Right ventricle myocardium superior (tissue), 1 donor: ENCODE results near the gene EFCAB8. TPM values are rescaled to one million over a fixed set of nuclear protein-coding genes. Genes with fewer than 3 reads are reported as not detected.
"Not testable (repeated sequence)": the region's sequence is repeated elsewhere in the genome, so short reads cannot be mapped to it uniquely, and the experiment has no call there.

Experiments used
- ATAC-seq: fragments of 200-7000 bp; cut with Tn5 transposase; one replicate; pipeline ENCODE4 v1.9.1; 2020; ENCODE audit warnings: mild to moderate bottlenecking; ENCODE audit not compliant: poor library complexity
- DNase-seq: peaks from one replicate; pipeline ENCODE4 v3.0.0-alpha.2; 2020
- intact Hi-C: fragments of 100-400 bp; cut with DNase I; formaldehyde crosslinking; loops from one replicate; pipeline ENCODE4 v1.11.2; 2022
- total RNA-seq: library from RNA; stranded (reverse); fragmentation: NEBNext Ultra II Directional; extraction: Animal tissue kit (Norgen Biotek cat#: 25700); gene quantifications from one replicate; pipeline ENCODE4 v1.2.1, GENCODE V29; 2021
- donor health status: DM: no; HTN: yes; CAD: no; lungs with severe emphysema.

Gene EFCAB8
- total RNA-seq, 1 donor from 2014 or later = not detected

DNA sequence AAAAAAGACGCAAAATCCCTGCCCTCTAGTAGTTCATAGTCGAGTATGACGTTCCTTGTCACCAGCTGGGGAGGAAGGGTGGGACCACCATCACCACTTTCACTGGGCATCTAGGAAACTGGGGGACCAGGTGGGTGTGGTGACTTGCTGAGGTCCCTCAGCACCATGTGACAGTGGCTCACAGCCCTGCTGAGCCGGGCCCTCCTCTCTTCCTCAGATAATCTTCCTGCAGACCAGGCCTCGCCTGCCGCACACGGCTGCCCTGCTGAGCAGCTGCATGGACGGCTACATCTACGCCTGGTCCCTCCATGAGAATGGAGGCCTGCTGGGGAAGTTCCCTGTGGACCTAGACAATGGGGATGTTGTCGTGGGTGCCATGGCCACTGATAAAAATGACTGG lies 71.5 kb downstream of the EFCAB8 start:
- DNase-seq (no peak), ATAC-seq (no peak)

GRCh38 chr20:32930701-32931100 lies 72.0 kb downstream of the EFCAB8 start:
- no peak for ATAC-seq
- DNase-seq = no peak

More for the DNA sequence above, 71.5 kb downstream of the EFCAB8 start:
- intact Hi-C loops = no loop called here

GRCh38 chr20:32934580-32934979 lies 75.9 kb downstream of the EFCAB8 start:
- intact Hi-C loops = no loop called here
- ATAC-seq (no peak), DNase-seq (no peak)

More at GRCh38 chr20:32930701-32931100, 72.0 kb downstream of the EFCAB8 start:
- intact Hi-C loops = no loop called here

GRCh38 chr20:32941155-32941885 lies 82.6 kb downstream of the EFCAB8 start:
- intact Hi-C loops = no loop called here
- DNase-seq (no peak), ATAC-seq (no peak)

DNA sequence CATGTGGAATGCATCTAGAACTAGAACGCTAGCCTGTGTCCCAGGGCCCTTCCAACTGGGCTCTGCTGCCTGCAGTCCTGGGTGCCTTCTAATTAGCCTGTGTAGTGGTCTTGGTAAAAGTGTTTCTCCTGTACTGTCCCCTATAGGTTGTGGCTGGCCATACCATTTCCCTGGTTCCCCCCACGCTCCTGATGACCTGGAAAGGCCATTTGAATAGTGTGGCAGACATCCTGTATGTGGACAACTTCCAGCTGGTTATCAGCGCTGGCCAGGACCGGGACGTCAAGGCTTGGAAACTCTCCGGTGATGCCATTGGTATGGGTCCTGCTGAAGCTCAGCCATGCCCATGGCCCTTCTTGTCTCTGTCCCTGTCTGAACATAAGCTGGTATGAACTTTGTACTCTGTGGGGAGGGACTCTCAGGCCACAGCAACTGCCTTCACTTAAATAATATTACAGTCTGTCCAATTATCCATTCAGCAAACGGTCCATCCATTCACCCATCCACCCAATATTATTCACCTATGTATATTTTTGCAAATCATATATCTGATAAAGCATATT lies 84.8 kb downstream of the EFCAB8 start:
- intact Hi-C loops = no loop called here
- ATAC-seq (no peak), DNase-seq (no peak)

- intact Hi-C loops = no loop called here
- ATAC-seq (no peak), DNase-seq (no peak)
Measured at GRCh38 chr20:32945710-32946221, 87.0 kb downstream of the EFCAB8 start.

DNA sequence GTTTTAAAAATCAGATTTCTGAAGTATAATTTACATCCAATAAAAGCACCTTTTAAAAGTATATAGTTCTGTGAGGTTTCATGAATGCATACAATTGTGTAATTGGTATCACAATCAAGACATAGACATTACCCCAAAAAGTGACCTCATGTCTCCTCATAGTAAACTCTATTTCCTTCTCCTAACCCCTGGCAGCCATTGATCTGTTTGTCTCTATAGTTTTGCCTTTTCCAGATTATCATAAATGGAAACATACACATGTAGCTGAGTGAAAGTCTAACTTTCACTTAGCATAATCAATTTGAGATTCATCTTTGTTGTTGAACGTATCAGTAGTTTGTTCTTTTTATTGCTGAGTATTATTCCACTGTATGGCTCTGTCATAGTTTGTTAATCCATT lies 87.9 kb downstream of the EFCAB8 start:
- DNase-seq (no peak), ATAC-seq (no peak)
- intact Hi-C loops = no loop called here

- DNase-seq, intact Hi-C loops, ATAC-seq: not testable (repeated sequence)
Measured at GRCh38 chr20:32950539-32950938, 91.8 kb downstream of the EFCAB8 start.

- DNase-seq = no peak
- ATAC-seq = no peak
- intact Hi-C loops = no loop called here
Measured at GRCh38 chr20:32957459-32957858, 98.7 kb downstream of the EFCAB8 start.

GRCh38 chr20:32958574-32958973 lies 99.9 kb downstream of the EFCAB8 start:
- ATAC-seq (no peak), DNase-seq (no peak)
- intact Hi-C loops = no loop called here

DNA sequence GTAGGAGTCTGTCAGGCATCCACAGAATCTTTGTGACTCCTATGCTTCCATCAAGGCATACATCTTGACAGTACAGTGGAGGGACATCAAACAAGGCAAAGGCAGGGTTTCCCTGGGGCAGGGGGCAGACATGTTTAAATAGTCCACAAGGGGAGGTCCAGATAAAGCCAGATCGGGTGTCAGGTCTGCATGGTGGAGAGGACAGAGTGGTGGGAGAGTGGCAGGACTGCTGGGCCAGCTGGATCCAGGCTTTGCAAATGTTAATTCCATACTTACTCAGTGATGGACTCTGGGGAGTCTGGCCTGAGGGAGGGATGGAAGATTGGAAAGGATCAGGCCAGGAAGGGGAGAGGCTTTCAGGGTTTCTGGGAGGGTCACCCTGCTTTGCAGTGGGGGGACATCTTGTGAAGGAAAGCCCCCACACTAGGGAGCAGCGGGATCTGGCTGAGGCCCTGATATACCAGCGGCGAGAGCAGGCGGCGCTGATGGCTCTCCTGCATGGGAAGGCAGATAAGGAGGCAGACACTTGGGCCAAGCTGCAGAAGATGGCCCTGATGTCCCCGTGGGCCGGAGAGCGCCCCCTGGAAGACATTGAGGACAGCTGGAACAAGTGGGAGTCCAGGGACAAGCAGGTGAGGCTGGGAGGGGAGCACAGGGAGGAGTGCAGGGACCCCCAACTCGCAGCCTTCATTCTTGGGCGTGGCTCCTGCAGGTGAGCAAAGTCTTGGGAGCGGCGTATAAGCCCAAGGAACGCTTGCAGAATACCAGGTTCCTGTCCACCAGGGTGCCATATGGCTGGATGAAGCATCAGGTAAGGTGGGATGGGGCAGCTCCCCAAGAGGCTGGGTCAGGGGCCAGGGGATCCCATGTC lies 100.9 kb downstream of the EFCAB8 start:
- DNase-seq (no peak), ATAC-seq (no peak)
- intact Hi-C loops = no loop called here

- ATAC-seq (no peak), DNase-seq (no peak)
- intact Hi-C loops = no loop called here
Measured at GRCh38 chr20:32960222-32960518, 101.4 kb downstream of the EFCAB8 start.

- intact Hi-C loops = no loop called here
- DNase-seq (no peak), ATAC-seq (no peak)
Measured at GRCh38 chr20:32960849-32961731, 102.4 kb downstream of the EFCAB8 start.

DNA sequence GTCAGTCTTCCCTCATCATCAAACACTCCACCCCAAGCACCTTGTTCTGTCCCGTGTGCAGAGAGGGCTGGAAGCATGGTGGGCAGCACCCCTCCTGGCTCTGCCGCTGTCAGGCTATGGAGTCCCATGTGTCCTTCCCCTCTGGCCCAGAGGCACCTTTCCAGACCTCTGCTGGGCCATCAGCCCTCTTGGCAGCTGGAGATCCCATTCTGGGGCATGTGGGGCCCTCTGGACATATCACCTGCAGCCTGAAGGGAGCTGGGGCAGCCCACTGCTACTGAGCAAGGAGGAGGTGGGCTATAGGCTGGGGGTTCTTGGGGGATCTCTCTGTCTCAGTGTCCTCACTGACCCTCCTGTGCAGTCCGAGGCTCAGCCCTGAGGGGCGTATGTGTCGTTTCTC lies 103.3 kb downstream of the EFCAB8 start:
- ATAC-seq = no peak
- intact Hi-C loops = no loop called here
- DNase-seq = no peak

DNA sequence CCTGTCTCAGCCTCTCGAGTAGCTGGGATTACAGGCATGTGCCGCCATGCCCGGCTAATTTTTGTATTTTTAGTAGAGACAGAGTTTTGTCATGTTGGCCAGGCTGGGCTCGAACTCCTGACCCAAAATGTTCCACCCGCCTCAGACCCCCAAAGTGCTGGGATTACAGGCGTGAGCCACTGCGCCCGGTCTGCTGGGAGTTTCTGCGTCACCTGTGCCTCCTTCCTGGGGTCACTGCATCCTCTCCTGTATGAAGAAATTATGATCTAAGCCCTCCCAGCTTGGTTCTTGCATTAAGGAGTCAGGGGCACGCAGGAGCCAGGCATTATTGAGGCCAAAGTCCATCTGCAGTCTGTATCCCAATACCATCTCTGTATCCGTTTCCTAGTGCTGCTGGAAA lies 103.9 kb downstream of the EFCAB8 start:
- intact Hi-C loops, ATAC-seq, DNase-seq: not testable (repeated sequence)

DNA sequence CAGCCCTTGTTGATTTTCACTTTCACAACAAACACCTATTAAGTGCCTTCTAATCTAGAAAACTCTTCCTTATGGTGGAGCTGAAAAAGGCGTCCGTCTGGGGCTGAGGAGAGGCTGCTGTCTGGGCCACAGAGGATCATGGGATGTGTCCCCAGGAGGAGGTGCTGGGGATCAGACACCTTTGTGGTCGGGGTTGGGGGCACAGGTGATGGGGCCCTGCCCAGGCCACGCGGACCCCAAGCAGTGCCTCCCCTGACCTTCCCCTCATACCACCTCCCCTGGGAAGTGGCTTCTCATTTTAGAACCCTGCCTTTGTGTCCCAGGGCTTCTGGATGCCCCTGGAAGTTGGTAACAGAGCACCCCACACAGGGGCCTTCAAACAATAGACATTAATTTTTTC lies 104.5 kb downstream of the EFCAB8 start:
- ATAC-seq (no peak), DNase-seq (no peak)
- intact Hi-C loops = no loop called here

DNA sequence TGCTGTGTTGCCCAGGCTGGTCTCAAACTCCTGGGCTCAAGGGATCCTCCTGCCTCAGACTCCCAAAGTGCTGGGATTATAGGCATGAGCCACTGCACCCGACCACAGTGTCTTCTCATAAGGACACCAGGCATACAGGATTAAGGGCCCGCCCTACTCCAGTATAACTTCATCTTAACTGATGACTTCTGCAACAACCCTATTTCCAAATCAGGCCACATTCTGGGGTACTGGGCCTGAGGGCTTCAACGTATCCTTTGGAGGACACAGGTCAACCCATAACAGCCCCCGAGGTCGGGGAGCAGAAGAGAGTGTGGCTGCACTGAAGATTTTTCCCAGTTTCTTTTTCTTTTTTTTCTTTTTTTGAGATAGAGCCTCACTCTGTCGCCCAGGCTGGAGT lies 105.9 kb downstream of the EFCAB8 start:
- ATAC-seq (no peak), DNase-seq (no peak)
- intact Hi-C loops = no loop called here

DNA sequence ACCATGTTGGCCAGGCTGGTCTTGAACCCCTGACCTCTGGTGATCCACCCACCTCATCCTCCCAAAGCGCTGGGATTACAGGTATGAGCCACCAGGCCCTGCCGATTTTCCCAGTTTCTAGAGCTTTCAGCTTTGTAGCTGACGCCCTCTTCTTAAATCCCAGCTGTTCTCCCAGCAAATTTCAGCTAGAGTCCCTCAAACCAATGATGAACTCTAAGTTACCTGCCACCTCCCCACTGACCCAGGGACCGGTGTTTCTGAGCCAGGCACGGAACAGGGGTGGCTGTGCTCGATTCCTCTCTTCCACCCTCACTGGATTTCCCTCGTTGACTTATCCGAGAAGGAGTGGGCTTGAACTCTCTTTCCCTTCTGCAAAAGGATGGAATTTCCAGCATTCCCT lies 106.4 kb downstream of the EFCAB8 start:
- DNase-seq (no peak), ATAC-seq (no peak)
- intact Hi-C loops = no loop called here
